Brain microvascular endothelial cell (primary cell): ENCODE measurements around the gene PCED1A.

ENCODE experiments used
- DNase-seq: peaks from one replicate; pipeline ENCODE4 v3.0.0-alpha.2; 2020
- H3K27ac ChIP-seq: fragments of 250-450 bp; sonication (Bioruptor Pico); 2 replicates; pipeline ENCODE4 v1.5.1; 2020; ENCODE audit warnings: mild to moderate bottlenecking, moderate library complexity
- H3K27me3 ChIP-seq: fragments of 250-450 bp; sonication (Bioruptor Pico); replicated peaks from 2 replicates; pipeline ENCODE4 v1.5.1; 2020; ENCODE audit warnings: mild to moderate bottlenecking
- H3K36me3 ChIP-seq: fragments of 250-450 bp; sonication (Bioruptor Pico); replicated peaks from 2 replicates; pipeline ENCODE4 v1.5.1; 2020; ENCODE audit warnings: mild to moderate bottlenecking
- H3K4me3 ChIP-seq: 2 replicates; pipeline ENCODE4 v1.5.1; 2011; ENCODE audit warnings: low read depth, mild to moderate bottlenecking, control low read depth, low read length, moderate library complexity
- in situ Hi-C: cut with HindIII; loops from 2 replicates; pipeline ENCODE4 v1.10.0; 2017; ENCODE audit warnings: low sequenced_read_pairs, low pct_ligation_motif_present
- TF ChIP-seq, protein P1 (sequence below): IDR thresholded peaks from 2 replicates; pipeline ENCODE4 v1.5.1; 2011; ENCODE audit warnings: low read depth, mild to moderate bottlenecking, moderate library complexity, low read length, control low read depth, inconsistent platforms; ENCODE audit errors: missing control alignments

PCED1A gene

DNA sequence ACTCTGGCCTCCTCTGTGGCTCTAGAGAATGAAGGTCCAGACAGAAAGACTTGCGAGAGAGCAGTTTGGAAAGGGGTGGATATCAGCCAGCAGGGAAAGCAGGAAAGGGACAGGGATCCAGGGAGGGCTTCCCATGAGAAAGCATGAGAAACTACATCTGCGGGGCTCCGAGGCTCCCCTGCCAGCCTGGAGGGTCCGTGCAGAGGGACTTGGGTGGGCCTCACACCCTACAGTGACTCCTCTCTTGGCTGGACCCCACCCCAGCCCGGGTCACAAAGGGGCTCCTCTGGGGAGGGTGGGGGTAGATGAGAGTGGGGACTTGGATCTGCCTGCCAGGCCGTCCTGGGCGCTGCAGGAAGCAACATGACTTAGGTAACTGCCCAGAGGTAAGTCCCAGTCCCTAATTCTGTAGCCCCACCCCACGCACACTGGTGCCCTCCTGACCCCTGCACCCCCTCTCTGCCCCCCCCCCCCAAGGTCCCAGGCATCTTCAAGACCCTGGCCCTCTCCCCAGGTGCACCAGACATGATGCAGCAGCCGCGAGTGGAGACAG is 24.3 kb downstream of the PCED1A start, which contains the start of gene TMEM239:
Gene TMEM239, plus strand, starts transcription at position 335 of the 553 bp plus-strand sequence. Its CDS starts 191 bp downstream, at position 526.
- DNase-seq = no peak
- TF ChIP-seq, protein P1, sequence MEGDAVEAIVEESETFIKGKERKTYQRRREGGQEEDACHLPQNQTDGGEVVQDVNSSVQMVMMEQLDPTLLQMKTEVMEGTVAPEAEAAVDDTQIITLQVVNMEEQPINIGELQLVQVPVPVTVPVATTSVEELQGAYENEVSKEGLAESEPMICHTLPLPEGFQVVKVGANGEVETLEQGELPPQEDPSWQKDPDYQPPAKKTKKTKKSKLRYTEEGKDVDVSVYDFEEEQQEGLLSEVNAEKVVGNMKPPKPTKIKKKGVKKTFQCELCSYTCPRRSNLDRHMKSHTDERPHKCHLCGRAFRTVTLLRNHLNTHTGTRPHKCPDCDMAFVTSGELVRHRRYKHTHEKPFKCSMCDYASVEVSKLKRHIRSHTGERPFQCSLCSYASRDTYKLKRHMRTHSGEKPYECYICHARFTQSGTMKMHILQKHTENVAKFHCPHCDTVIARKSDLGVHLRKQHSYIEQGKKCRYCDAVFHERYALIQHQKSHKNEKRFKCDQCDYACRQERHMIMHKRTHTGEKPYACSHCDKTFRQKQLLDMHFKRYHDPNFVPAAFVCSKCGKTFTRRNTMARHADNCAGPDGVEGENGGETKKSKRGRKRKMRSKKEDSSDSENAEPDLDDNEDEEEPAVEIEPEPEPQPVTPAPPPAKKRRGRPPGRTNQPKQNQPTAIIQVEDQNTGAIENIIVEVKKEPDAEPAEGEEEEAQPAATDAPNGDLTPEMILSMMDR = no peak
- Histone ChIP-seq H3K36me3 (no peaks in the 10 kb centered on the region), H3K27me3 (peaks cover 4% of the 10 kb centered on the region), H3K4me3 (no peak within 1 kb of the TSS), H3K27ac (no peak within 1 kb of the TSS)
- in situ Hi-C loops = no loop called here

DNA sequence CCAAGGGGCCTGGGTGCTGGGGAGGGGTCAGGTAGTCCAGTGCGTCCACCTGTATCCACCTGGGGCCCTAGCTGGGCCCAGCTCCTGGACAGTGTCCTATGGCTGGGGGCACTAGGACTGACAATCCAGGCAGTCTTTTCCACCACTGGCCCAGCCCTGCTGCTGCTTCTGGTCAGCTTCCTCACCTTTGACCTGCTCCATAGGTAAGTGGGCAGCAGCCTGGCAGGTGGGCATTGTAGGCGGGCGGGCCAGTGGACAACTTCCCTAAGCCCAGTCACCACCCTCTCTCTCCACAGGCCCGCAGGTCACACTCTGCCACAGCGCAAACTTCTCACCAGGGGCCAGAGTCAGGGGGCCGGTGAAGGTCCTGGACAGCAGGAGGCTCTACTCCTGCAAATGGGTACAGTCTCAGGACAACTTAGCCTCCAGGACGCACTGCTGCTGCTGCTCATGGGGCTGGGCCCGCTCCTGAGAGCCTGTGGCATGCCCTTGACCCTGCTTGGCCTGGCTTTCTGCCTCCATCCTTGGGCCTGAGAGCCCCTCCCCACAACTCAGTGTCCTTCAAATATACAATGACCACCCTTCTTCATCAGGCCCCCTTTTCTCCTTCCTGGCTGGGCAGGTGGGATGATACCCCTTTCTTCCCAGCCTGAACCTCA is 25.1 kb downstream of the PCED1A start:
- in situ Hi-C loops = no loop called here
- peak overlapping the region; percentile 47 for H3K27ac ChIP-seq
- no peaks in the 10 kb centered on the region for H3K27me3 ChIP-seq
- DNase-seq = no peak
- no peaks in the 10 kb centered on the region for H3K36me3 ChIP-seq
- TF ChIP-seq, protein P1 = no peak
- no peak overlapping the region for H3K4me3 ChIP-seq

DNA sequence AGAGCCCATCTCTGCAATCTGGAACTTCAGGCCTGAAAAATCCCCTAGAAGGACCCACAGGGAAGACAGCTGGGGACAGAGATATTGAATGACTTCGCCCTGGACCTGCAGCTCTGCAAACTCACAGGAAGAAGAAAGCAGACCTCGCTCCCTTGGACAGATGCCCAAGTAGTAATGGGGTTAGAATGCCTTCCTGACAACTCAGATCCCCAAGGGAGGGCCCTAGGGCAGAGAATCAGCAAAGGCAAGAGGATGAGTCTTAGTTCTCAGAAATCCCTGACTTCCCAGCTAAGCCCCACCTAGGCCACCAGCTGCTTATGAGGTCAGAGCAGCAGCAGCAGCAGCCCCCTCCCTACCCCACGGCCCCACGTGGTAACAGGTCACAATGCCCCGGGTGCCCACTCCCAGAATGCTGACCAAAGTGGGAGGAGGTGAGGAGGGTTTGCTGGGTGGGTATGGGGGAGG is 25.8 kb downstream of the PCED1A start, which contains the start of gene C20orf141:
Gene C20orf141, plus strand, starts transcription at position 401 of the 465 bp plus-strand sequence. CDS start 198 bp downstream, outside the sequence.
- H3K27ac ChIP-seq = peak within 1 kb of the TSS; percentile 47
- in situ Hi-C loops = no loop called here
- DNase-seq = peak; percentile 97
- TF ChIP-seq, protein P1 = no peak
- no peaks in the 10 kb centered on the region for H3K36me3 ChIP-seq
- H3K27me3 ChIP-seq = no peaks in the 10 kb centered on the region
- H3K4me3 ChIP-seq = no peak within 1 kb of the TSS

DNA sequence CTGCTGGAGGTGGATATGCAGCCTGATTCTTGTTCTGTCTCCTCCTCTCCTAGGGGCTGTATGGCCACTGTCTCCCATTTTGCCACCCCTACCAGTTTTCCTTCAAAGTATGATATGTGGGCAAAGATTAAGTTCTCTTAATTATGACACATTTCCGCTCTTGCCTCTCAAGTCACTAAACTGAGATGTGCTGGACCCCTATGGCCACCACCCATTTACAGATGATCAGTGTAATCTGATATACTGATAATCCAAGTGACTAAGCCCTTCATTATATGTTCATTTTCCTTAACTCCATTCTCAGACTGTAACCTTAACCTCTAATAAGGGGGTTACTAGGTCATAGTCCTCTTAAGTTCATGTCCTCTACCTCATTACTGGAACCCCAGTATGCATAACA is 26.4 kb downstream of the PCED1A start:
- Histone ChIP-seq H3K27me3 (no peaks in the 10 kb centered on the region), H3K36me3 (no peaks in the 10 kb centered on the region), H3K4me3 (no peak overlapping the region), H3K27ac (no peak overlapping the region)
- no peak for DNase-seq
- TF ChIP-seq, protein P1 = no peak
- in situ Hi-C loops = no loop called here

DNA sequence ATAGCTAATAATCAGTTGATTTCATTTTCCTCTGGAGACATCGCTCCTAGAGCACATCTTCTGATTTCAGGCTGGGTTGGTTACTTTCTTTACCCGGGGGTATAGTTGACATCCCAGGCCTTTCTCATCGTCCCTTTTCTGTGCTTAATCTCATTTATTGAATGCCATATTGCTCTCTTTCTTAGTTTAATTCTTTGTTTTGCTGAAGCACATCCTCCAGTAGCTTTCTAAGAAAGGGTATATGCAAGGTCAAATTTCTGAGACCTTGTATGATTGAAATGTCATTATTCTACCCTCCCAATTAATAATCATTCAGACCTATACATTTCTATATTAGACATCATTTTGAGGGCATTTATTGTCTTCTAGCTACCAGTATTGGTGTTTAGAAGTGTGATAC is 28.3 kb downstream of the PCED1A start:
- Histone ChIP-seq H3K4me3 (no peak overlapping the region), H3K27ac (no peak overlapping the region), H3K36me3 (no peaks in the 10 kb centered on the region), H3K27me3 (peaks cover 2% of the 10 kb centered on the region)
- TF ChIP-seq, protein P1 = no peak
- no peak for DNase-seq
- in situ Hi-C loops = no loop called here
